Activated naive CD4-positive, alpha-beta T cell treated with anti-CD3 and anti-CD28 coated beads for 36 hours (primary cell): ENCODE measurements around the gene MGLL. TPM values are rescaled to one million over a fixed set of nuclear protein-coding genes. Genes with fewer than 3 reads are reported as not detected.

ENCODE experiments used
- CTCF ChIA-PET: fragments of 350-600 bp; sonication (Branson Sonifier 250); formaldehyde crosslinking; loops from one replicate; lab custom pipeline; 2021; ENCODE audit warnings: antibody characterized with exemption; lab: Charles Lee
- DNase-seq: peaks from one replicate; pipeline ENCODE4 v3.0.0-alpha.2; 2020
- H3K27ac Mint-ChIP-seq: one replicate; pipeline ENCODE4 v1.8.0; 2021; ENCODE audit warnings: mild to moderate bottlenecking, mixed read lengths
- H3K27me3 Mint-ChIP-seq: one replicate; pipeline ENCODE4 v1.8.0; 2021; ENCODE audit warnings: low read depth, mixed read lengths
- H3K36me3 Mint-ChIP-seq: one replicate; pipeline ENCODE4 v1.8.0; 2021; ENCODE audit warnings: low read depth, mixed read lengths
- H3K4me1 Mint-ChIP-seq: one replicate; pipeline ENCODE4 v1.8.0; 2021; ENCODE audit warnings: low read depth, mixed read lengths
- H3K4me3 Mint-ChIP-seq: one replicate; pipeline ENCODE4 v1.8.0; 2021; ENCODE audit warnings: mild to moderate bottlenecking, moderate library complexity, mixed read lengths
- H3K9me3 Mint-ChIP-seq: one replicate; pipeline ENCODE4 v1.8.0; 2021; ENCODE audit warnings: mixed read lengths
- intact Hi-C: fragments of 100-400 bp; cut with micrococcal nuclease; formaldehyde crosslinking; loops from one replicate; pipeline ENCODE4 v1.15.1; 2023
- total RNA-seq, 2 experiments: library from RNA; stranded (reverse); gene quantifications; one replicate each; pipeline ENCODE4 v1.2.3, GENCODE V29; 2021

Gene MGLL
- total RNA-seq, 2 experiments from 2014 or later = 0.14 to 0.25 TPM

DNA sequence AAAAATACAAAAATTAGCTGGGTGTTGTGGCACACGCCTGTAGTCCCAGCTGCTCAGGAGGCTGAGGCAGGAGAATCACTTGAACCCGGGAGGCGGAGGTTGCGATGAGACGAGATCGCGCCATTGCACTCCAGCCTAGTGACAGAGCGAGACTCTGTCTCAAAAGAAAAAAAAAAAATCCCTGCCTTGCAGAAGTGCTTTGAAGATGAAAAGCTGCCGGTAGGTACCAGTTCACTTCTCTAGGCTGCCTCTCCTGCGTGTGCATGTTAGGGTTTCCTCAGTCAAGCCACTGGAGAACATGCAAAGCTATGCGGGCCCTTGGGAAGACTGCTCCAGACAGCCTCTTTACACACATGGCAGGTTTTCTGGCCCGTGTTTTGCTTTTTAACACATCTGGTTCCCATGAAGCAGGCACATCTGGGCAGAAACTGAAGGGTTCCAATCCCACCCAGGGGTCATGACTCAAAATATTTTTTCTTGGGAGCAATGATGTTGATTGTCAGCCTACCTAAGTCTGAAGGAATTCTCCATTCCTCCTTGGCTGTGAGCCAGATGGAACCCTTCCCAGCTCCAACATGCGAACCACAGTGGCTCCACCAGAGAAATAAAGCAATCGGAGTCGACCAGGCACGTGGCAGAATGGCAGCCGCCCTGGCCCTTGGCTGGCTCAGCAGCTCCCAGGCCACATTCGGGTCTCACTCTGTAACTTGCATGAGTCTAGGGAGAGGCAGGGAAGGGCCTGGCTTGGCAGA, 29.6 kb downstream of the MGLL start:
- no peak for DNase-seq
- Mint-ChIP-seq H3K36me3 (no peaks in the 10 kb centered on the region), H3K9me3 (no peaks in the 10 kb centered on the region), H3K4me1 (no peaks in the 10 kb centered on the region), H3K27me3 (peaks cover 16% of the 10 kb centered on the region), H3K27ac (no peak overlapping the region), H3K4me3 (no peak overlapping the region)
- intact Hi-C loops = loop anchor here (5.0 kb wide), 1 partner anchor 180 kb away; no protein-coding TSS in a partner anchor
- CTCF ChIA-PET = no interaction called here

GRCh38 chr3:127791221-127791913, 30.9 kb downstream of the MGLL start:
- Mint-ChIP-seq H3K4me1 (no peaks in the 10 kb centered on the region), H3K27me3 (peaks cover 16% of the 10 kb centered on the region), H3K4me3 (no peak overlapping the region), H3K36me3 (no peaks in the 10 kb centered on the region), H3K27ac (no peak overlapping the region), H3K9me3 (no peaks in the 10 kb centered on the region)
- intact Hi-C loops = loop anchor here (5.0 kb wide), 1 partner anchor 181 kb away; no protein-coding TSS in a partner anchor
- CTCF ChIA-PET = interaction anchor here (0.6 to 1.1 kb wide), 2 partner anchors 12 to 86 kb away, joined by 3 to 4 read pairs; no protein-coding TSS in a partner anchor
- peak; percentile 48 for DNase-seq

DNA sequence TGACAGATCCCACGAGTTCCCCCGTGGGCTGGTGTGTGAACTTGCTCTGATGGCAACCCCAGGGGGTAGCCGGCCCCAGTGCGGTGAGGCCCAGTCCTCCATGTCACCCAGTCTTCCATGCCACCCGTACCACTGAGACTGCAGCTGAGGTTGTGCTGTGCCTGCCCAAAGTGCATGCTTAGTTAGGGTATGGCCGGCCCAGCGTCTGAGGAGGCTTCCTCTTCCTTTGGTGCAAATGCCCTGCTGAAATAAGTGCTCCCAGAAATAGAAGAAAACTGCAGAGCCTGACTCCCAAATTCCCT, 31.5 kb downstream of the MGLL start:
- H3K4me1 Mint-ChIP-seq = no peaks in the 10 kb centered on the region
- no peaks in the 10 kb centered on the region for H3K9me3 Mint-ChIP-seq
- CTCF ChIA-PET = interaction anchor here (1.1 kb wide), 1 partner anchor 12 kb away, joined by 3 read pairs; no protein-coding TSS in a partner anchor
- H3K36me3 Mint-ChIP-seq = no peaks in the 10 kb centered on the region
- H3K4me3 Mint-ChIP-seq = no peak overlapping the region
- intact Hi-C loops = loop anchor here (5.0 kb wide), 1 partner anchor 181 kb away; no protein-coding TSS in a partner anchor
- H3K27me3 Mint-ChIP-seq = peaks cover 16% of the 10 kb centered on the region
- no peak for DNase-seq
- no peak overlapping the region for H3K27ac Mint-ChIP-seq

GRCh38 chr3:127789990-127790881, 32.1 kb downstream of the MGLL start:
- no peak for DNase-seq
- intact Hi-C loops = loop anchor here (5.0 kb wide), 1 partner anchor 182 kb away; no protein-coding TSS in a partner anchor
- CTCF ChIA-PET = interaction anchor here (1.1 kb wide), 1 partner anchor 11 kb away, joined by 3 read pairs; no protein-coding TSS in a partner anchor
- Mint-ChIP-seq H3K36me3 (no peaks in the 10 kb centered on the region), H3K9me3 (no peaks in the 10 kb centered on the region), H3K27me3 (peaks cover 16% of the 10 kb centered on the region), H3K4me1 (no peaks in the 10 kb centered on the region), H3K27ac (no peak overlapping the region), H3K4me3 (no peak overlapping the region)

DNA sequence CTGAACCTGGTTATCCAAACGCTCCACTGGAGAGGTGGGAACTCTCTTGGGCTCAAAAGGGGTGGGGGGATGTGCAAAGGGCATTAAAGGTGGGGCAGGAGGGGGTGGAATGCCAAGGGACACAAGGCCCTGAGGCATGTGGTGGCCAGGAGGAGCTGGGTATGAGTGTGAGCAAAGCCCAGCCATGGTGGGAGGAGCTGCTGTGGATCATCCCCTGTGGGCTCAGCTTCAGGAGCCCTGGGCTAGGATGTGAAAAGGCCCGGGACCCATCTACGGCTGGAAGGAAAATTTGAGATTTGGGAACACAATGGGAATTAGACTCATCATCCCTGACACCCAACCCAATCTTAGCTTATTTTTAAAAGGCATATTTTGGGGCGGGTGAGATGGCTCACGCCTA, 33.3 kb downstream of the MGLL start:
- CTCF ChIA-PET = no interaction called here
- Mint-ChIP-seq H3K4me1 (no peaks in the 10 kb centered on the region), H3K36me3 (no peaks in the 10 kb centered on the region), H3K27me3 (peaks cover 16% of the 10 kb centered on the region), H3K4me3 (no peak overlapping the region), H3K9me3 (no peaks in the 10 kb centered on the region), H3K27ac (no peak overlapping the region)
- DNase-seq = no peak
- intact Hi-C loops = no loop called here

DNA sequence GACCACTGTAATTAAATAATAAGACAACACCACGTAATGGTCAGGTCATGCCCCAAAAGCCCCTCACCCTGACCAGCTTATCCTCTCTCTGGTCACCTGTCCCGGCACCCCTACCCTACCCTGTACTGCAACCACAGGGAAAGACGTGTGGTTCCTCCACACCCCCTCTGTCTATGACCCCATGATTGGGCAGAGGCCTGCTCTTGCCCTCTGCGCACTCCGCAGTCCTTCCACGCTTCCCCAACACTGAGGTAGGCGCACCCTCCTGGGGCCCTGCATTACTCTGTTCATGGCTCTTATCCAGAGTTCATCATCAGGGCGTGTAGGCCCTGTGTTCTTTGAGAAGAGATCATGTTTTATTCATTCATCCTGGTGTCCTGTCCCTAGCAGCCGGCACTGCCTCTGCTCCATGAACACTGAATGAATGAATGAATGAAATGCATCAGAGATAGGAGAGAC, 33.8 kb downstream of the MGLL start:
- CTCF ChIA-PET = no interaction called here
- Mint-ChIP-seq H3K36me3 (no peaks in the 10 kb centered on the region), H3K27ac (no peak overlapping the region), H3K4me3 (no peak overlapping the region), H3K4me1 (no peaks in the 10 kb centered on the region), H3K9me3 (no peaks in the 10 kb centered on the region), H3K27me3 (peaks cover 16% of the 10 kb centered on the region)
- intact Hi-C loops = no loop called here
- DNase-seq = no peak

GRCh38 chr3:127787571-127788365, 34.5 kb downstream of the MGLL start:
- no peak for DNase-seq
- Mint-ChIP-seq H3K9me3 (no peaks in the 10 kb centered on the region), H3K27ac (no peak overlapping the region), H3K4me1 (no peaks in the 10 kb centered on the region), H3K4me3 (no peak overlapping the region), H3K27me3 (peaks cover 16% of the 10 kb centered on the region), H3K36me3 (no peaks in the 10 kb centered on the region)
- CTCF ChIA-PET = no interaction called here
- intact Hi-C loops = no loop called here

DNA sequence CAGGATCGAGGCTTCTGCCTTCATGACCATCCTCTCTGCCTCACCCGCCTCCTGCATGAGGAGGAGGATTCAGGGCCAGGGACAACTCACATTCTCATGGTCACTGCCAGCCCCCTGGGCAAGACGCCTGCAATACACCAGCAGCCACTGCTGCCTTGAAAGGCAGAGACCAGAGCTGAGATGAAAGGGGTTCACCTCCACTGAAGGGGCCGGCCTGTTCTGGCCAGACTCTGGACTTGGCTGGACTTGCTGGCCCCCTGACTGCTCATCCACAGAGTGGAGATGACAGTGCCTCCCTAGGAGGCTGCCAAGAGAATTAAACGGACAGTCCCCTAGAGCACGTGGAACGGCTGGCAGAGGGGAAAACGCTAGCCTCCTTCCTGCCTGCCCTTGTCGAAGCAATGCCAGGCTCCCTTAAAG, 35.2 kb downstream of the MGLL start:
- peaks cover 14% of the 10 kb centered on the region for H3K27me3 Mint-ChIP-seq
- intact Hi-C loops = no loop called here
- no peaks in the 10 kb centered on the region for H3K36me3 Mint-ChIP-seq
- no peak overlapping the region for H3K27ac Mint-ChIP-seq
- CTCF ChIA-PET = no interaction called here
- no peak for DNase-seq
- H3K4me1 Mint-ChIP-seq = no peaks in the 10 kb centered on the region
- no peak overlapping the region for H3K4me3 Mint-ChIP-seq
- H3K9me3 Mint-ChIP-seq = no peaks in the 10 kb centered on the region

- Mint-ChIP-seq H3K27ac (no peak overlapping the region), H3K27me3 (peaks cover 8% of the 10 kb centered on the region), H3K36me3 (no peaks in the 10 kb centered on the region), H3K4me1 (no peaks in the 10 kb centered on the region), H3K4me3 (no peak overlapping the region), H3K9me3 (no peaks in the 10 kb centered on the region)
- no peak for DNase-seq
- CTCF ChIA-PET = no interaction called here
- intact Hi-C loops = no loop called here
Measured at GRCh38 chr3:127786353-127787070, 35.8 kb downstream of the MGLL start.

GRCh38 chr3:127785711-127786265, 36.5 kb downstream of the MGLL start:
- Mint-ChIP-seq H3K27me3 (peaks cover 3% of the 10 kb centered on the region), H3K27ac (no peak overlapping the region), H3K9me3 (no peaks in the 10 kb centered on the region), H3K36me3 (no peaks in the 10 kb centered on the region), H3K4me3 (no peak overlapping the region), H3K4me1 (no peaks in the 10 kb centered on the region)
- DNase-seq = no peak
- intact Hi-C loops = no loop called here
- CTCF ChIA-PET = no interaction called here
